Lower leg skin (tissue), 4 donors: ENCODE data around the gene IMMP2L. TPM values are rescaled to one million over a fixed set of nuclear protein-coding genes. Genes with fewer than 3 reads are reported as not detected.
"Not testable (repeated sequence)": the region's sequence is repeated elsewhere in the genome, so short reads cannot be mapped to it uniquely, and the experiment has no call there.

Experiments
- DNase-seq, 2 donors: peaks; one replicate each; pipeline ENCODE4 v3.0.0-alpha.2; 2019; ENCODE audit warnings: low spot score in 2 of 2
- H3K4me3 ChIP-seq: fragments of 200-600 bp; sonication (generic); 2 replicates; pipeline ENCODE4 v1.5.1; 2017; ENCODE audit warnings: mild to moderate bottlenecking, low read depth; ENCODE audit not compliant: poor library complexity, severe bottlenecking
- POLR2A ChIP-seq, 2 donors: fragments of 450-650 bp; IDR thresholded peaks; one replicate each; pipeline ENCODE4 v1.6.1; 2016 to 2017; ENCODE audit warnings: antibody characterized with exemption in 2 of 2, mild to moderate bottlenecking in 1 of 2, moderate library complexity in 1 of 2
- WGBS, 2 donors: methylation state at CpG; one replicate each; pipeline ENCODE4 v1.1.5; 2018; 5-methylcytosine and 5-hydroxymethylcytosine counted together
- intact Hi-C: fragments of 100-400 bp; cut with DNase I; formaldehyde crosslinking; loops from one replicate; pipeline ENCODE4 v1.15.0; 2023; ENCODE audit warnings: low total_unique reads
- total RNA-seq, 4 donors: library from RNA; depleted of rRNA; stranded (reverse); fragments of >200 nt; gene quantifications; one replicate each; pipeline ENCODE4 v1.1.0, GENCODE V29; 2016
- TF ChIP-seq, protein P1 (sequence below), 3 donors: fragments of 450-650 bp; IDR thresholded peaks; one replicate each; pipeline ENCODE4 v1.5.1; 2016; ENCODE audit warnings: antibody characterized with exemption in 3 of 3, mild to moderate bottlenecking in 3 of 3, moderate library complexity in 2 of 3

IMMP2L gene
- total RNA-seq, 4 donors from 2014 or later, result 13.6 to 16.8 (median 16.4) TPM

DNA sequence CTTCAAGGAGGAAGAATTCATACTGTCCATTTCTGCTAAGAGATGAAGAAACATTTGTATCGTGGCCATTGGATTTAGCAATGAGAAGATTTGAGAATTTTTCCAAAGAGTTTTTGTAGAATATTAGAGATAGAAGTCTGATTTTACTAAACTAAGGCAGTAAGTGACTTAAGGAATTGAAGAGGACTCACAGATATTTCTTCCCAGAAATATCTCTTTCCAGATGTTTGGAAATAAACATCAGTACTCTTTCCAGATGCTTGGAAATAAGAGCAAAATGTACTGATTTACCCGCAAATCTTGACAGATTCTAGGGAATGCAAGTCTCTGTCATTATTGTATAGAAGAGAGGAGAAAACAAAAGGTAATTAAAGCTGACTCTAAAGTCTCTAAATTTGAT lies 91.3 kb downstream of the IMMP2L start:
- DNase-seq, result no peak
- TF ChIP-seq, protein P1, sequence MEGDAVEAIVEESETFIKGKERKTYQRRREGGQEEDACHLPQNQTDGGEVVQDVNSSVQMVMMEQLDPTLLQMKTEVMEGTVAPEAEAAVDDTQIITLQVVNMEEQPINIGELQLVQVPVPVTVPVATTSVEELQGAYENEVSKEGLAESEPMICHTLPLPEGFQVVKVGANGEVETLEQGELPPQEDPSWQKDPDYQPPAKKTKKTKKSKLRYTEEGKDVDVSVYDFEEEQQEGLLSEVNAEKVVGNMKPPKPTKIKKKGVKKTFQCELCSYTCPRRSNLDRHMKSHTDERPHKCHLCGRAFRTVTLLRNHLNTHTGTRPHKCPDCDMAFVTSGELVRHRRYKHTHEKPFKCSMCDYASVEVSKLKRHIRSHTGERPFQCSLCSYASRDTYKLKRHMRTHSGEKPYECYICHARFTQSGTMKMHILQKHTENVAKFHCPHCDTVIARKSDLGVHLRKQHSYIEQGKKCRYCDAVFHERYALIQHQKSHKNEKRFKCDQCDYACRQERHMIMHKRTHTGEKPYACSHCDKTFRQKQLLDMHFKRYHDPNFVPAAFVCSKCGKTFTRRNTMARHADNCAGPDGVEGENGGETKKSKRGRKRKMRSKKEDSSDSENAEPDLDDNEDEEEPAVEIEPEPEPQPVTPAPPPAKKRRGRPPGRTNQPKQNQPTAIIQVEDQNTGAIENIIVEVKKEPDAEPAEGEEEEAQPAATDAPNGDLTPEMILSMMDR (IDR thresholded peaks at IDR 0.05), result no peak
- TF ChIP-seq POLR2A (IDR thresholded peaks at IDR 0.05), result no peak
- WGBS, 2 donors, result 54 to 72% methylated on average over 2 of the region's 2 CpGs

DNA sequence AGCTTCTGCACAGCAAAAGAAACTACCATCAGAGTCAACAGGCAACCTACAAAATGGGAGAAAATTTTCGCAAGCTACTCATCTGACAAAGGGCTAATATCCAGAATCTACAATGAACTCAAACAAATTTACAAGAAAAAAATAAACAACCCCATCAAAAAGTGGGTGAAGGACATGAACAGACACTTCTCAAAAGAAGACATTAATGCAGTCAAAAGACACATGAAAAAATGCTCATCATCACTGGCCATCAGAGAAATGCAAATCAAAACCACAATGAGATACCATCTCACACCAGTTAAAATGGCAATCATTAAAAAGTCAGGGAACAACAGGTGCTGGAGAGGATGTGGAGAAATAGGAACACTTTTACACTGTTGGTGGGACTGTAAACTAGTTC lies 92.4 kb downstream of the IMMP2L start:
- intact Hi-C loops, H3K4me3 ChIP-seq, DNase-seq: not testable (repeated sequence)
- 100% methylated on average over 1 of the region's 1 CpG for WGBS, 2 donors

More for the DNA sequence above, 91.3 kb downstream of the IMMP2L start:
- H3K4me3 ChIP-seq, result no peak overlapping the region
- intact Hi-C loops, result no loop called here

DNA sequence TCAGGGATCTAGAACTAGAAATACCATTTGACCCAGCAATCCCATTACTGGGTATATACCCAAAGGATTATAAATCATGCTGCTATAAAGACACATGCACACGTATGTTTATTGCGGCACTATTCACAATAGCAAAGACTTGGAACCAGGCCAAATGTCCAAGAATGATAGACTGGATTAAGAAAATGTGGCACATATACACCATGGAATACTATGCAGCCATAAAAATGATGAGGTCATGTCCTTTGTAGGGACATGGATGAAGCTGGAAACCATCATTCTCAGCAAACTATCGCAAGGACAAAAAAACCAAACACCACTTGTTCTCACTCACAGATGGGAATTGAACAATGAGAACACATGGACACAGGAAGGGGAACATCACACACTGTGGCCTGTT lies 96.5 kb downstream of the IMMP2L start:
- H3K4me3 ChIP-seq, DNase-seq, intact Hi-C loops: not testable (repeated sequence)
- 93 to 97% methylated on average over 3 of the region's 3 CpGs for WGBS, 2 donors

DNA sequence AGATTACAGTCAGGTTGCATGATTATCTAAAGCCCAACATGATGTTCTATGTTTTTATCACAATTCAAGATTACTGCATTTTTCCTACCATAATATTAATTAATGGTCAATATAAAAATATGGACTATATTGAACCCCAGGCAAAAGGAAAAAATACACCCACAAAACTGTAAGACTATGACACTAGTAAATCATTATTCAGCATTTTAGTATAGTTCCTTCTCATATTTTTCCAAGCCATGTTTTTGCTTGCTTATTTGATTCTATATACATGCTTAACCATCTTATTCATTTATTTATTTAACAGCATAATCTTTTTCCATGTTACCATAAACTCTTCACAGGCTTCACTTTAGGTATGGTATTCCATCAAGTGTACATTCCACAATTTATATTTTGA lies 101.6 kb downstream of the IMMP2L start:
- DNase-seq, result no peak
- no peak overlapping the region for H3K4me3 ChIP-seq
- intact Hi-C loops, result no loop called here
- TF ChIP-seq POLR2A (IDR thresholded peaks at IDR 0.05), result no peak
- TF ChIP-seq, protein P1 (IDR thresholded peaks at IDR 0.05), result no peak

DNA sequence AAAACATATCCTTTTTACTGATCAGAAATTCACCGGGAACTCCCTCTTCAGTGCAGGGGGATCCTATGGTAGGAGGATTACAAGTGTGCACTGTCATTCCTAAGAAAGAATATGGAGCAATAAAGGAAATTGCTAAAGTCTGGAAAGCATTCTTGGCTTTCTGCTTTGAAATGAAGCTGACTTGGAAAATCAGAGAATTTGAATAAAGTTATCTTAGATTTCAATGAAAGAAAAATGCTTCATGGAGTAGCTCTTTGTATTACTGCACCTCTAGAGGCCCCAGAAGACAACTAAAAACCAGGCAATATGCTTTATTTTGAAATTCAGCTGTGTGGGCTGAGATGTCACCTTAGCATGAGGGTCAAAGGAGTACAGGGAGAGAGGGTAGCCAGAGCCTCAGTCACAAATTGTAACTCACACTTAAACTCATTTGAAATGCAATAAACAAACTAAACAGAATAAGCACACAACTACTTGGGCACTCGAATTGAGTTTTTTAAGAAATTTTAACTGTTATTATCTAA lies 102.5 kb downstream of the IMMP2L start:
- intact Hi-C loops, result no loop called here
- 93 to 95% methylated on average over 2 of the region's 2 CpGs for WGBS, 2 donors
- H3K4me3 ChIP-seq, result no peak overlapping the region
- TF ChIP-seq, protein P1 (IDR thresholded peaks at IDR 0.05), result no peak
- DNase-seq, result no peak

DNA sequence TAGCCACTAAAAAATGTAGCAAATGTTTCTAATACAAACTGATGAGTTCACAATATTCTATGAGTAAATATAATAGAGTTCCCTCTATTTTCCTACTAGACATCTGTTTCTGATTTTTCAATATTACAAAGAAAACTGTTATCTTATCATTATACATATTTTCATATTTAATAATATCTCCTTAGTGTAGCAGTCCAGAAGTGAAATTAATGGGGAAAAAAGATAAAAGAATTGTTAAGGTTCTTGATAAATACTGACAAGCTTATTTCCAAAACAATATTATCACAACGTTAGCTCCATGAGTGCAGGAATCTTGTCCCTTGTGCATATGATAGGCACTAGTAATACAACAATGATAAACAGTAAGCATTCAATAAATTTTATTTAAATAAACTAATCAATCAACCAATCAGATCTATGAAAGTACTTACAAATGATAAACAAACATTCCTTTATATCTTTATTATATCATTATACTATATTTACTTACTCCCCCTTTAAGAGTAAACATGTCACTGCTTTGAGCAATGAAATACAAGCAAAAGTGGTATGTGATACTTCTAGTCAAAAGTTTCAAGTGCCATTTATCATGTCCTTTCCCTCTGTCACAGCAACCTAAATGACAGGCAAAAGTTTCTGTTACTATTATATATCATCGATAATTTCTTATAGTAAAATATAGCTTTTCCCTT lies 103.1 kb downstream of the IMMP2L start:
- H3K4me3 ChIP-seq, result no peak overlapping the region
- 83 to 86% methylated on average over 2 of the region's 2 CpGs for WGBS, 2 donors
- intact Hi-C loops, result no loop called here
- TF ChIP-seq, protein P1 (IDR thresholded peaks at IDR 0.05), result no peak
- no peak for TF ChIP-seq POLR2A (IDR thresholded peaks at IDR 0.05)
- DNase-seq, result no peak

DNA sequence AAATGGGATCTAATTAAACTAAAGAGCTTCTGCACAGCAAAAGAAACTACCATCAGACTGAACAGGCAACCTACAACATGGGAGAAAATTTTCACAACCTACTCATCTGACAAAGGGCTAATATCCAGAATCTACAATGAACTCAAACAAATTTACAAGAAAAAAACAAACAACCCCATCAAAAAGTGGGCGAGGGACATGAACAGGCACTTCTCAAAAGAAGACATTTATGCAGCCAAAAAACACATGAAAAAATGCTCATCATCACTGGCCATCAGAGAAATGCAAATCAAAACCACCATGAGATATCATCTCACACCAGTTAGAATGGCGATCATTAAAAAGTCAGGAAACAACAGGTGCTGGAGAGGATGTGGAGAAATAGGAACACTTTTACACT lies 111.6 kb downstream of the IMMP2L start:
- DNase-seq, intact Hi-C loops, H3K4me3 ChIP-seq: not testable (repeated sequence)
- 75 to 95% methylated on average over 1 of the region's 2 CpGs for WGBS, 2 donors

DNA sequence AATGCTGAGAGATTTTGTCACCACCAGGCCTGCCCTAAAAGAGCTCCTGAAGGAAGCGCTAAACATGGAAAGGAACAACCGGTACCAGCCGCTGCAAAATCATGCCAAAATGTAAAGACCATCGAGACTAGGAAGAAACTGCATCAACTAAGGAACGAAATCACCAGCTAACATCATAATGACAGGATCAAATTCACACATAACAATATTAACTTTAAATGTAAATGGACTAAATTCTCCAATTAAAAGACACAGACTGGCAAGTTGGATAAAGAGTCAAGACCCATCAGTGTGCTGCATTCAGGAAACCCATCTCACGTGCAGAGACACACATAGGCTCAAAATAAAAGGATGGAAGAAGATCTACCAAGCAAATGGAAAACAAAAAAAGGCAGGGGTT lies 114.8 kb downstream of the IMMP2L start:
- not testable (repeated sequence) for H3K4me3 ChIP-seq

More for the DNA sequence above, 114.8 kb downstream of the IMMP2L start:
- 84 to 93% methylated on average over 2 to 4 of the region's 6 CpGs for WGBS, 2 donors
- DNase-seq, intact Hi-C loops: not testable (repeated sequence)
